Measurements from ENCODE around the gene TMEM192. TPM values are rescaled to one million over a fixed set of nuclear protein-coding genes. Genes with fewer than 3 reads are reported as not detected.

The TMEM192 gene
- total and polyA plus RNA-seq, 11 donors, result 6.5 to 21.1 (median 17.7) TPM

DNA sequence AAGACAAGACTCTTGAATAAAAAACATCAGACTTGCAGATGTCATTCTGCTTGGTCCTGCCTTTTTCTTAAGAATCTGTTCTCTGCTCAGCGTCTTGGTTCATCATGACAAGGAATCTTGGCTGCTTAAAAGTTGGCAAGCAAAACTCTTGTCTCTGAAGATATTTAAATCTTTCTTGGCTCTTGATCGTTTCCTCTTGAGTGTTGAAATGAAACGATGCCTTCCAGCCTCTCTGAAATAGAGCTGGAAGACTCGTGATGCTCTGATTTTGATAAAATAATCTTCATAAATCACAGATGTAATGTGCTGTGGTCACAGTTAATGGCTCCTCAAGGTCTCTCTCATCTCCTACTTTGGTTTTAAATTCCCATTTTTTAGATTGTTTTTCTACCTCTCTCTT lies 39.9 kb upstream of the TMEM192 start:
- DNase-seq (no peak), ATAC-seq (no peak)
- TF ChIP-seq POLR2A (IDR thresholded peaks at IDR 0.05) (no peak), CTCF (IDR thresholded peaks at IDR 0.05) (no peak)
- Histone ChIP-seq H3K36me3 (no peaks in the 10 kb centered on the region), H3K4me1 (no peaks in the 10 kb centered on the region), H3K9me3 (peaks cover 0 to 10% (median under 1%) of the 10 kb centered on the region in 12 donors), H3K27ac (no peak overlapping the region), H3K4me3 (no peak overlapping the region), H3K27me3 (peaks cover 0 to 14% (median 0%) of the 10 kb centered on the region in 9 donors)
- WGBS, 4 donors, result 9 to 18% (median 13%) methylated on average over 4 of the region's 4 CpGs
- intact Hi-C loops (cut with DNase I), result no loop called here

DNA sequence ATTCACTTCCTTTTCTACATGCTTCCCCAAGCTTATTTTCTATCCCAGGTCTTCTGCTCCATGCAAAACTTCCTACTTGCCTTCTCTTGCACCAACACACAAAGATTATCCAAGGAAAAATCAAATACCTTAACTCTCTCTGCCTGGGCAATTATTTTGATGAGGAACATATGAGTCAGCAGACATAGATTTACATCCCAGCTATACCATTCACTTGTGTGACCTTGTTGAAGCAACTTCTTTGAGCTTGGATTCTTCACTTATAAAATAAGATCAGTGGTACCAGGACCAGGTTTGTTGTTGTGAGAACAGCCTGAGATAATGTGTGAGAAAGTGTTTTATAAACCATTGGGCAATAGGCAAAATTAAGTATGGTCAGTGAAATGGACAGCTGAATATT lies 39.1 kb upstream of the TMEM192 start:
- Histone ChIP-seq H3K4me3 (no peak overlapping the region), H3K27me3 (peaks cover 0 to 14% (median 0%) of the 10 kb centered on the region in 9 donors), H3K36me3 (no peaks in the 10 kb centered on the region), H3K27ac (no peak overlapping the region), H3K4me1 (no peaks in the 10 kb centered on the region), H3K9me3 (peaks cover 0 to 2% (median 0%) of the 10 kb centered on the region in 12 donors)
- intact Hi-C loops (cut with DNase I), result no loop called here
- no peak for DNase-seq
- TF ChIP-seq POLR2A (IDR thresholded peaks at IDR 0.05) (no peak), CTCF (IDR thresholded peaks at IDR 0.05) (no peak)
- no peak for ATAC-seq

DNA sequence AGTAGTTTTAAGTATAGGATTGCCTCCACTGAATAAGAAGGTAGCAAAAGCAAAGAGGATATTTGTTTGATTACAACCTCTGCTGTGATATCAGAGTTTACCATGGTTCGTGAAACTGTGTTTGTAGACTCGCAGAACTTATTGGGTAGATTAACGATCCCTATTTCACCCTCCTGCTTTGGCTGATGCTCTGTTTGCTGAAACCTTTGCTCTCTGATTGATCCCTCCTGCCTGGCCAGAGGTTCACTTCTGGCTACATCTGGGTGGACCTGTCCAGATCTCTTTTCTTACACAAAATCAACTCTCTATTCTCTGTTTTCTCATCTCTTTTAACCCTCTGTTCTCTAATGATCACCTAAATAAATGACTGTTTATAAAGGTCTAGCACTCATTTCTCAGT lies 37.9 kb upstream of the TMEM192 start:
- no peak for DNase-seq
- no peak for TF ChIP-seq CTCF (IDR thresholded peaks at IDR 0.05)
- TF ChIP-seq POLR2A (IDR thresholded peaks at IDR 0.05), result no peak
- Histone ChIP-seq H3K9me3 (no peaks in the 10 kb centered on the region), H3K27ac (no peak overlapping the region), H3K27me3 (peaks cover 0 to 11% (median 0%) of the 10 kb centered on the region in 9 donors), H3K4me3 (no peak overlapping the region), H3K4me1 (no peaks in the 10 kb centered on the region), H3K36me3 (no peaks in the 10 kb centered on the region)
- WGBS, 4 donors, result 88 to 96% (median 95%) methylated on average over 3 of the region's 3 CpGs
- intact Hi-C loops (cut with DNase I), result no loop called here
- no peak for ATAC-seq

DNA sequence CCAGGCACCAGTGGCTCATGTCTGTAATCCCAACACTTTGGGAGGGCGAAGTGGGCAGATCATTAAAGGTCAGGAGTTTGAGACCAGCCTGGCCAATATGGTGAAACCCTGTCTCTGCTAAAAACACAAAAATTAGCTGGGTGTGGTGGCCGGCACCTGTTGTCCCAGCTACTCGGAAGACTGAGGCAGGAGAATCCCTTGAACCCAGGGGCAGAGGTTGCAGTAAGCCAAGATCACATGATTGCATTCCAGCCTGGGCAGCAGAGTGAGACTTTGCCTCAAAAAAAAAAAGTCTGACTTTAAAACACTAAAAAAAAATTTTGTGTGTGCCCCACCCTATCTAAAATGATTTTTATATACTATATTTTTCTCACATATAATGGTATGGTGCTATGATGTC lies 26.2 kb upstream of the TMEM192 start:
- H3K27ac ChIP-seq, result no peak overlapping the region
- peaks cover 0 to 4% (median 0%) of the 10 kb centered on the region in 12 donors for H3K4me1 ChIP-seq
- H3K27me3 ChIP-seq, result no peaks in the 10 kb centered on the region
- no peaks in the 10 kb centered on the region for H3K36me3 ChIP-seq
- 88 to 94% (median 90%) methylated on average over 3 of the region's 3 CpGs for WGBS, 4 donors
- ATAC-seq (no peak), DNase-seq (no peak)
- peaks cover 0 to 8% (median 0%) of the 10 kb centered on the region in 12 donors for H3K9me3 ChIP-seq
- intact Hi-C loops (cut with DNase I), result loop anchor here in 2 of 10 donors (5.0 to 10.0 kb wide), 2 partner anchors 206 to 208 kb away; no protein-coding TSS in a partner anchor
- TF ChIP-seq CTCF (IDR thresholded peaks at IDR 0.05), result no peak
- TF ChIP-seq POLR2A (IDR thresholded peaks at IDR 0.05), result no peak
- H3K4me3 ChIP-seq, result no peak overlapping the region
